Measurements from ENCODE around the gene ASPA. TPM values are rescaled to one million over a fixed set of nuclear protein-coding genes. Genes with fewer than 3 reads are reported as not detected.

ASPA gene
- total and polyA plus RNA-seq, 2 of the 13 experiments (the other 11 are each of a cell fraction or from before 2014, with no cell fraction given) = not detected

DNA sequence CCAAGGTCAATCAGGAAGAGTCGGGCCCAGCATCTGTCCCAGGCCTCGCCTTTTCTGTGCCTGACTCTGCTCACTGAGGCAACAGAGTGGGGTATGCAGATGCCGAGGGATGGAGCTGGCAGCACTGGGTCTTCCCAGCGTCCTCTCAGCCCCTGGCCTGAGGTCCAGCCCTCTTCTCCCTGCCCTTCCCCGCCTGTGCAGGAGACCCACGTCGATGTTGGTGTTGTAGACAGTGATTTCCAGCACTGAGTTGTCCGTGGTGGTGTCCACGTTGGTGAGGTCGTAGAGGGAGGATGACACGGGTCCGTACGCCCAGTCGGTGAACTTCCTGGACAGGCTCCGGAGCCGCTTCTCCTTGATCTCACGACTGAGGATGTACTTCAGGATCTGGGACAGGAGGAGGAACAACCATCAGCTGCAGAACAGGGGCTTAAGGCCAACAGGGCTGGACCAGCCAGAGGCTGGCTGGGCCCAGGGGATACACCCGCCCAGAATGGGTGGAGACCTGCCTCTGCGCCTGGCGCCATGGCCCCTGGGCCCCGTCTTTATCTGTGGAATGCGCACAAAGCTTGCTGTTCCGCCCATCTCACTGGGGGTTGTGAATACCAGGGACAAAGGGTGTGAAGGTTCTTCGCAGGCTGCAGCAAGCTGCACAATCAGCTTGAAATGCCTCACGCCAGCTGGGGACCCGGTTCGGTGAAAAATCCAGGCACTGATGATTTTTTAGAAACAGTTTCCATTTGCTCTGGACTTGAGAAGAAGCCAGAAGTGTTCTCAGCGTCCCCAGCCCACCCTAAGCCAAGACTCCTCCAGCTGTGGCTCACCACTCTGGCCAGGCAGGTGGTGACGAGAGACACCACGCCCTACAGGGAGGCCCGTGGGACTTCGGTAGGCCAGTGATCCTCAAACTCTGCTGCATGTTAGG, 54.3 kb downstream of the ASPA start (continued):
- no peak for TF ChIP-seq ASH2L (IDR thresholded peaks at IDR 0.05; ENCODE audit: insufficient read length, low read depth, low read length)
- no peak for TF ChIP-seq ZNF720 (CRISPR knock-in tag; IDR thresholded peaks at IDR 0.05)
- TF ChIP-seq SCMH1 (CRISPR knock-in tag; IDR thresholded peaks at IDR 0.05; ENCODE audit: borderline replicate concordance) = no peak
- TF ChIP-seq HOXA3 (CRISPR knock-in tag; IDR thresholded peaks at IDR 0.05) = peak; percentile 68
- peak; percentile 40; the same call in 1 of the 2 replicates for TF ChIP-seq HDAC2 (CRISPR knock-in tag; IDR thresholded peaks at IDR 0.05)
- TF ChIP-seq EP300 (IDR thresholded peaks at IDR 0.05; ENCODE audit: low read depth in 2 of 2, low read length in 2 of 2) = peak in 1 of 2 experiments; percentile 71; a peak in 1 of 4 replicates
- peak; percentile 28; the same call in 1 of the 2 replicates for TF ChIP-seq EP300 (CRISPR knock-in tag; IDR thresholded peaks at IDR 0.05; ENCODE audit: borderline replicate concordance)
- TF ChIP-seq ERF (CRISPR knock-in tag; IDR thresholded peaks at IDR 0.05) = peak; percentile 48; the same call in 1 of the 2 replicates
- peak; percentile 71; the same call in 1 of the 2 replicates for TF ChIP-seq GZF1 (CRISPR knock-in tag; IDR thresholded peaks at IDR 0.05)
- TF ChIP-seq, protein P1, sequence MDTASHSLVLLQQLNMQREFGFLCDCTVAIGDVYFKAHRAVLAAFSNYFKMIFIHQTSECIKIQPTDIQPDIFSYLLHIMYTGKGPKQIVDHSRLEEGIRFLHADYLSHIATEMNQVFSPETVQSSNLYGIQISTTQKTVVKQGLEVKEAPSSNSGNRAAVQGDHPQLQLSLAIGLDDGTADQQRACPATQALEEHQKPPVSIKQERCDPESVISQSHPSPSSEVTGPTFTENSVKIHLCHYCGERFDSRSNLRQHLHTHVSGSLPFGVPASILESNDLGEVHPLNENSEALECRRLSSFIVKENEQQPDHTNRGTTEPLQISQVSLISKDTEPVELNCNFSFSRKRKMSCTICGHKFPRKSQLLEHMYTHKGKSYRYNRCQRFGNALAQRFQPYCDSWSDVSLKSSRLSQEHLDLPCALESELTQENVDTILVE (CRISPR knock-in tag; IDR thresholded peaks at IDR 0.05) = no peak
- TF ChIP-seq YY1 (IDR thresholded peaks at IDR 0.05; ENCODE audit: insufficient read depth, insufficient replicate concordance, low read depth, low read length) = peak; percentile 34
- no peak for TF ChIP-seq MYNN (CRISPR knock-in tag; IDR thresholded peaks at IDR 0.05; ENCODE audit: low read depth)
- no peak for TF ChIP-seq ARNTL (CRISPR knock-in tag; IDR thresholded peaks at IDR 0.05)
- TF ChIP-seq CBX5 (CRISPR knock-in tag; IDR thresholded peaks at IDR 0.05; ENCODE audit: borderline replicate concordance) = no peak
- TF ChIP-seq ARID2 (CRISPR knock-in tag; IDR thresholded peaks at IDR 0.05; ENCODE audit: borderline replicate concordance) = no peak
- TF ChIP-seq JUN (CRISPR knock-in tag; IDR thresholded peaks at IDR 0.05) = no peak
- TF ChIP-seq ZNF629 (CRISPR knock-in tag; conservative IDR thresholded peaks at IDR 0.05) = no peak
- TF ChIP-seq IRX3 (CRISPR knock-in tag; IDR thresholded peaks at IDR 0.05; ENCODE audit: borderline replicate concordance, low read depth) = 0 out of 2 replicates have a peak, but pooled peaks have one; percentile 35
- TF ChIP-seq STAG1 (CRISPR knock-in tag; IDR thresholded peaks at IDR 0.05) = no peak
- TF ChIP-seq XRCC5 (optimal IDR thresholded peaks at IDR 0.05; ENCODE audit: low read length) = peak; percentile 16
- no peak for TF ChIP-seq ZNF44 (CRISPR knock-in tag; IDR thresholded peaks at IDR 0.05)
- TF ChIP-seq, protein P2, sequence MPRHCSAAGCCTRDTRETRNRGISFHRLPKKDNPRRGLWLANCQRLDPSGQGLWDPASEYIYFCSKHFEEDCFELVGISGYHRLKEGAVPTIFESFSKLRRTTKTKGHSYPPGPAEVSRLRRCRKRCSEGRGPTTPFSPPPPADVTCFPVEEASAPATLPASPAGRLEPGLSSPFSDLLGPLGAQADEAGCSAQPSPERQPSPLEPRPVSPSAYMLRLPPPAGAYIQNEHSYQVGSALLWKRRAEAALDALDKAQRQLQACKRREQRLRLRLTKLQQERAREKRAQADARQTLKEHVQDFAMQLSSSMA (CRISPR knock-in tag; IDR thresholded peaks at IDR 0.05) = peak; percentile 81; the same call in 1 of the 2 replicates
- TF ChIP-seq, protein P3, sequence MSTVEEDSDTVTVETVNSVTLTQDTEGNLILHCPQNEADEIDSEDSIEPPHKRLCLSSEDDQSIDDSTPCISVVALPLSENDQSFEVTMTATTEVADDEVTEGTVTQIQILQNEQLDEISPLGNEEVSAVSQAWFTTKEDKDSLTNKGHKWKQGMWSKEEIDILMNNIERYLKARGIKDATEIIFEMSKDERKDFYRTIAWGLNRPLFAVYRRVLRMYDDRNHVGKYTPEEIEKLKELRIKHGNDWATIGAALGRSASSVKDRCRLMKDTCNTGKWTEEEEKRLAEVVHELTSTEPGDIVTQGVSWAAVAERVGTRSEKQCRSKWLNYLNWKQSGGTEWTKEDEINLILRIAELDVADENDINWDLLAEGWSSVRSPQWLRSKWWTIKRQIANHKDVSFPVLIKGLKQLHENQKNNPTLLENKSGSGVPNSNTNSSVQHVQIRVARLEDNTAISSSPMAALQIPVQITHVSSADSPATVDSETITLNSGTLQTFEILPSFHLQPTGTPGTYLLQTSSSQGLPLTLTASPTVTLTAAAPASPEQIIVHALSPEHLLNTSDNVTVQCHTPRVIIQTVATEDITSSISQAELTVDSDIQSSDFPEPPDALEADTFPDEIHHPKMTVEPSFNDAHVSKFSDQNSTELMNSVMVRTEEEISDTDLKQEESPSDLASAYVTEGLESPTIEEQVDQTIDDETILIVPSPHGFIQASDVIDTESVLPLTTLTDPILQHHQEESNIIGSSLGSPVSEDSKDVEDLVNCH (CRISPR knock-in tag; IDR thresholded peaks at IDR 0.05) = no peak
- TF ChIP-seq ZNF292 (CRISPR knock-in tag; IDR thresholded peaks at IDR 0.05; ENCODE audit: borderline replicate concordance, low read depth) = peak; percentile 68; the same call in 1 of the 2 replicates
- TF ChIP-seq ZNF350 (CRISPR knock-in tag; IDR thresholded peaks at IDR 0.05; ENCODE audit: borderline replicate concordance, low read depth) = no peak
